ENCODE data around the gene CFAP91.
A peak's percentile ranks its signal among the peaks of the same experiment; 100 is the strongest.
"Not testable (repeated sequence)": the region's sequence is repeated elsewhere in the genome, so short reads cannot be mapped to it uniquely, and the experiment has no call there.

The CFAP91 gene

DNA sequence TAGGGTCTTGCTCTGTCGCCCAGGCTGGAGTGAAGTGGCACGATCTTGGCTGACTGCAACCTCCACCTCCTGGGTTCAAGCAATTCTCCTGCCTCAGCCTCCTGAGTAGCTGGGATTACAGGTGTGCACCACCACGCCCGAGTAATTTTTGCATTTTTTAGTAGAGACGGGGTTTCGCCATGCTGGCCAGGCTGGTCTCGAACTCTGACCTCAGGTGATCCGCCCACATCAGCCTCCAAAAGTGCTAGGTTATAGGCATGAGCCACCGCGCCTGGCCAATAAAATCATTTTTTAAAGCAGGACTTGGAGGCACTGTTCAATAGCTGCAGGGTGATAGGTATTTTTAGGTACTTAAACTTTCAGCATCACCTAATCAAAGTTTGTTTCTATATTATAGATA, 24.6 kb upstream of the CFAP91 start:
- not testable (repeated sequence) for DNase-seq

DNA sequence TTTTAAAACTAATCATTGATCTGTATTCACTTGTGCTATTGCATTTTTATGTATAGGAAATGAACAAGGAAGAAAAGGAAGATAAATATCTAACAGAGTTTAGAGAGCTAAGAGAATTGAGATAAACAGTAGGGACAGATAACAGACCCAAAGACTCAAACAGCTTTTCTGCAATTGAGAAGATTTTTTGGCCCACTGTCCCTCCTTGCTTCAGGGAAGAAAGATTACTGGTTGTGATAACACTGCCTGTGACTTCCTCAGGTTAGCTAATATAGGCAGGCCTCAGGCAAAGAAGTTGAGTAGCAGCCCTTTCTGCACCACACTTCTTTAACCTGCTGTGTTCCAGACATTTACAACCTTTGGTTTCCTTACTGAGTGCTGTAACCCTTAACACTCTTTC, 22.9 kb upstream of the CFAP91 start:
- DNase-seq = no peak

DNA sequence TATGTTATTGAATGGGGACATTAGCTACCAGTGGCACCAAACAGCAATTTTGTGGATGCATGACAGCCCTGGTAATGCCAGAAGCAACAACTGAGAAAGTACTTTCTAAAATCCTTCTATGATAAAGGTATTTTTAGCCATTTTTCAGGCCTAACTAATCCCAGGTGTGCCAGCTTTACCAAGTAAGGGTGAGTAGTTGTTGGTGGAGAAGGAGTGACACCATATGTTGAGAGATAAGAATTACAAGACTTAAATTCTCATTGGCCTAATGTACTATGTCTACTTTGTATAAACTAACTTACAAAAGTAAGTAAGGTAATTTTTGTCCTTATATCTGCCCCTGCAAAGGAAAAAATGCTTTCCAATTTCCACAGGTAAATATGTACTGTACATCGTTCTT, 21.5 kb upstream of the CFAP91 start:
- peak; percentile 61 for DNase-seq

DNA sequence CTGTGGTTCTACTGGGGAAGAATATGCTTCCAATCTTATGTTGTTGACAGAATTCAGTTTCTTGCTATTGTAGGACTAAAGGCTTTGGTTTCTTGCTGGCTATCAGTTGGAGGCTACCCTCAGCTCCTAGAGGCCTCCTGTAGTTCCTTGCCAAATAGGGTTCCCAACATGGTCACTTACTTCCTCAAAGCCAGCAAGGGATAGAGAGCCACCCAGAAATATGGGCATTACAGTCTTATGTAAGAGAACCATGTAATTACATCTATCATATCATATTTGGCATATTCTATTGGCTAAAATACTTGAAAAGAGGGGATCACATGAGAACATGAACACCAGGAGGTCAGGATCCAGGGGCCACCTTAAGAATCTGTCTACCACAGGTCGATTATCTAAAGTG, 19.4 kb upstream of the CFAP91 start:
- DNase-seq = no peak

DNA sequence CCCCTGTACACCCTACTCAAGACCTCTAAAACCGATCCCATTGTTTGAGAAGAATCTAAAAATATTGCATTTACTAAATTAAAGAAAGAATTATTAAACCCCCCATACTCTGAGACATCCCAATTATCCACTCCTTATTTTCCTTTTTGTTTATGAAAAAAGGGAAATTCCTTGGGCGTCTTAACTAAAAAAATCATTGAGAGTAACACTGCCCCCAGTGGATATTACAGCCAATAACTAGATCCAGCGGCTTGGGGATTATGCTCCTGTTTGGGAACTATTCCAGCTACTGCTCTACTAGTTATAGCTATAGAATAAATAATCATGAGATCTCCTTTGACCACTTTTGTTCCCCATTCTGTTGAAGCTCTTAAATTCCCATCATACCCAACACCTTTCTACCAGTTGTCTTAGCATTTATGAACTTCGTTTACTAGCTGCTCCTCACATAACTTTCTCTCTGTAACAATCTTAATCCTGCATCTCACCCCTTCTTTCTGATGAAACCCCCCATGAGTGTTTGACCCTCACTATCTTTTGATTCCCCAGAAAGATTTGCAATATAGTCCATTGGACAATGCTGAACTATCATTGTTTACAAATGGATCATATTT, 12.7 kb upstream of the CFAP91 start:
- peak; percentile 28 for DNase-seq

DNA sequence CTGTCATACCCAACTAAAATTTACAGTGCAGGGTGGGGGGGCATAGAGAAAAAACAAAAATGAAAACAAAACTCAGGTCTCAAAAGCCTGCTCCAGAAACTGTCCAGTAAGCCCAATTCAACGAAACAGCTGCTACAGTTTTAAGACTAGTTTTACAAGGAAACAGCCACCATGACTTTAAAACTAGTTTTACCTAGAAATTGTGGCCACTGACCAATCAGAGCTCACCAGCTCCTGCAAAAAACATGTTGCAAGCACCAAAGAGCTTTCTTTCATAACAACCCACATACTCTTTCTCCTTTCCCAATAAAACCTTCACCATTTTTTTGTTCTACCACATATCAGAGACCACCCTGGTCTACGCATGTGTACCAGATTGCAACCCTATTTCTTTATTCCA, 7.3 kb upstream of the CFAP91 start:
- peak; percentile 14 for DNase-seq

DNA sequence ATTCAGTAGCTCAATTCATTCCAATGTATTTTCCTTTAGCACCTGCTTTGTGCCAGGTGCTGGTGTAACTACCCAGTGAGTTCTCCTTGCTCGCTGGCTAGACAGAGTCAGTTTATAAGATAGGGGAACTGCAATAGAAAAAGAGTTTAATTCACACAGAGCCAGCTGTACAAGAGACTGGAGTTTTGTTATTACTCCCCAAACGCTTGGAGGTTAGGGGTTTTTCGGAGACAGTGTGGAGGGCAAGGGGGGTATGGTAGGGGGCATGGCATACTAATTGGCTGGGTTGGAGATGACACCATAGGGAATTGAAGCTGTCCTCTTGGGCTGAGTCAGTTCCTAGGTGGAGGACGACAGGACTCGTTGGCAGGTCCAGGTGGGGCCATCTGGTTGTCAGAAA, 5.4 kb upstream of the CFAP91 start:
- DNase-seq = no peak

DNA sequence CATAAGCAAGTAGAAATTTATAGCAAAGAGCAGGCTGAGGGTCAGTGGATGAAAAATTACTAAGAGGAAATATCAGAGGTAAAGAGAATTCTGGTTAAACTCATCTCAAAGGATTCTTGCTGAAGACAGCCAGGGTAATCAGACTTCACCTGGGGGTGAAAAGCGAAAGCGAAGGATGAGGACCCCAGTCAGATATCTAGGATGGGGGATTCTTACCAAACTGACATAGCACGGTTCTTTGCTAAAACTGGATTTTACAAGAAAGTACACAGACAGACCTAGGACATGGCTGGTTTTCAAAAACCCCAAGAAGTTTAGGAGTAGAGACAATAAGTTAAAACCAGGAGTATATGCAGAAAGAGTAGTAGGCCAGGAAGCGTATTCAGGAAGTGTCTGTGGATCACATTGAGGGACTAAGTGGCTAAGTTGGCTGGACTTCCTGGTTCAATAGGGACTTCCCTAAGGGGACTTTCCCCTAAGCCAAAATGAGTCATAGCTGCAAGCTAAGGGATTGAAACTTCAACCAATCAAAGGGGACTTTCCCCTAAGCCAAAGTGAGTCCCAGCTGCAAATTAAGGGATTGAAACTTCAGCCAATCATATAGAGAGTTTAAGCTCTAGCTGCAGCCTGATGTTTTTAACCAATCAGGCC, 2.4 kb upstream of the CFAP91 start:
- DNase-seq = peak; percentile 6

DNA sequence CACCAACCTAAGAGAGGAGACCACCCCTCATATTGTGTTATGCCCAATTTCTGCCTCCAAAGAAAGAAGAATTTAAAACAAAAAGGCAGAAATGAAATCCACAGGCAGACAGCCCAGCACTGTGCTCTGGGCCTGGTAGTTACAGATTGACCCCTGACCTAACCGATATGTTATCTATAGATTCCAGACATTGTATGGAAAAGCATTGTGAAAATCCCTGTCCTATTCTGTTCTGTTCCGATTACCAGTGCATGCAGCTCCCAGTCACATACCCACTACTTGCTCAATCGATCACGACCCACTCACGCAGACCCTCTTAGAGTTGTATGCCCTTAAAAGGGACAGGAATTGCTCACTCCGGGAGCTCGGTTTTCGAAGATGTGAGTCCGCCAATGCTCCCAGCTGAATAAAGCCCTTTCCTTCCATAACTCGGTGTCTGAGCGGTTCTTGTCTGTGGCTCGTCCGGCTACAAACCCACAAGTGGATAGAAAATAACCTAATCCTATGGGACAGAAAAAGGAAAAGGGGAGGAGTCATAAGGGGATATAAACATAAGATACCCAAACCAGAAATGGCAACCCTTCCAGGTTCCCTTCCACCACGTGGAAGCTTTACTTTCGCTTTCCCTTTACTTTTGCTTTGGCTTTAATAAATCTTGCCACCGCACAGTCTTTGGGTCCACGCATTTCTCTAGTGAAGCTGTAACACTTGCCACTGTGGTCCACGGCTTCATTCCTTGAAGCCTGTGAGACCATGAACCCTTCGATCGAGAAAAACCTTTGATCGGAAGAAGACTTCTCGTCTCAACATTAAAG, 1.7 kb upstream of the CFAP91 start:
- DNase-seq = no peak

DNA sequence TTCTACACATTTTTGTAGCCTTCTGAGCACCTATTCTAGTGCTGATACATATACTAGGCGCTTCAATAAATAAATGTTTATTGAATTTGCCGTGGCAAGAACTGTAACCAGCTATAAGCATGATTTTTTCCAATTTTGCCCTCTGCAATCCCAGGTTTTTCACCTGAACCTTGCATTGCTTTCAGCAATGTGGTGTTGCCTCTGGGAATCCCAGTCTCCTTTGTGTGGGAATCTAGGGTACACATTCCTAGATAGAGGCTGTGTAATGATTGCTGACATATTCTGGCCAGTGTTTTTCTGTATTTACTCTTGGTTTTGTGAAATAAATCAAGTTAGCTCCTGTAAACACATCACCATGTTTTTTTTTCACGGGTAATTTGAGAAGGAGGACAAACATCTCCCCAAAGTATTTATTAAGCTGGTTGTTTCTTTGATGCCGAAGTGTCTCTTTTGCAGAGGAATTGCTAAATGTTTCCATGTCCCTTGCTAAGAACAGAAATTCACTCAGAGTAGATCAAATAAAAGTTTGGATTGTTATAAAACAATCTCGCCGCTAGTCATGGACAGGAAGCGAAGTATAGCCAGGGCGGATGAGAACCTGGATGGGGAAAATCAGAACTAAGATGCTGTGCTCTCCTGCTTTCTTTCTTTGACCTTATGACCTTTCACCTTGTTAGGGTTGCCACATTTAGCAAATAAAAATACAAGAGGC, 1.2 kb downstream of the CFAP91 start:
- no peak for DNase-seq

DNA sequence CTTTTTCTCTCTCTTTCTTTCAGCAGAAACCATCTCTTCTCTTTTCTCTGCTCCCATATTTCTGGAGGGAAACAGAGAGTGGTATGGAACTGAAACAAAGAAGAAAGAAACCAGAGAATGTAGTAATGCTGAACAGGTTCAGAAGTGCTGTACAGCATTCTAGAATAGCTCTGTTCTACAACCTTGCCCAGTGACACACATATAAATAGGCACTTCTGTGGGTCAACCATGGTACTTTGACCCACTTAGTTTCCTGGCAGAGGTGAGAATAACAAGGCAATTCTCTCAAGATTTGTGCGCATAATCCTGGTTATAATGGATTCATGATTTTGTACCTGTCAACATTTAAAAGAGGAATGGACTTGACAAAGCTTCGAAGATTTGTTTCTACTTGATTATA, 12.3 kb downstream of the CFAP91 start:
- DNase-seq = no peak

DNA sequence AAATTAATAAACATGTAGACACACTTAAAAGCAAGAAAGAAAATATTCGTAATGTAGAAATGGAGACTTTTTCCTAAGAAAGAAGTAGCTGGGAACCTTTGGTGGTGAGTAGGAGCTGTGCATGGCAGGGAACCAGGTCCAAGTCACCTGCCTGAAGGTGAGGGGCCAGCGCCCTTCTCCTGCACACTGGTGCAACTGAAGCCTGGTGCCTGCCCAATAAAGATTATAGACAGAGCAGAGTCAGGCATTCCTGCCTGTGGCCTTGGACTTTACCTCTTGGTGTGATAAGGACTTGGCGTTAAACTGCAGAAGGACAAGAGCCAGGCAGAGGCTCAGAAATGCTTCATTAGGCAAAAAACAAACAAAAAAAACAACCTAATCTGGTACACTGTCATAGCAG, 14.2 kb downstream of the CFAP91 start:
- no peak for DNase-seq

DNA sequence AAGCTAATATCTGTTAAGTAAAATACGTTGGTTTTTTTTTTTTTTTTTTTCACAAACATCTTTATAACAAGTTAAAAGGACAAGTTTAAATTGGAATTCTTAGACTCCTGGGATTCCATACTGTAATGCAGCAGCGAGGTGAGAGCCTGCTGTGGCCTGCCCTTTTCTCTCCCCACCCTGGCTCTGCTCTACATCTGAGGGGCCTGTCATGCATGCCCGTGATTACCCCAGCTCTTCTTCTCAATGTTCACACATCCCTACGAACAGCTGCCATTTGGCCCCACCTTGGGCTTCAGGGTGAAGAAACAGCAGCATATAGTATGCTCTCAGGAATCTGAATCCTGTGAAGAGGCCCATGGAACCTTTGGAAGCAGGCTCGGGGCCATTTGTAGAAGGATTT, 14.7 kb downstream of the CFAP91 start:
- DNase-seq = no peak

DNA sequence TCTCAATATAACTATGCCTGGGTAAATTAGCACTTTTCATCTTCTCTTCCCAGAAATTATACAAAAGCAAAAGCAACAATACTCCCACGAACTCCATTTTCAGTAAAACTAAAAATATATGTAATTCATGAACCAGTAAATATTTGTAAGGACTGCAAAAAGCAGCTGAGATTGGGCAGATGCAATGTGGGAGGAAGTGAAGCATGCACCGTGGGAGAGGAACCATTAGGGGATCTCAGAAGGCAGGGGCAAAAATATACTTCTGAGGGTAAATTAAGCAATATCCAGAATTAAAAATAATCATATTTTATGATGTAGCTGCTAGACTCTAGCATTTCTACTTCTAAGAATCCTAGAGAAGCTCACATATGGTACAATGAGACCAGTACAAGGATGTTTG, 20.2 kb downstream of the CFAP91 start:
- no peak for DNase-seq

DNA sequence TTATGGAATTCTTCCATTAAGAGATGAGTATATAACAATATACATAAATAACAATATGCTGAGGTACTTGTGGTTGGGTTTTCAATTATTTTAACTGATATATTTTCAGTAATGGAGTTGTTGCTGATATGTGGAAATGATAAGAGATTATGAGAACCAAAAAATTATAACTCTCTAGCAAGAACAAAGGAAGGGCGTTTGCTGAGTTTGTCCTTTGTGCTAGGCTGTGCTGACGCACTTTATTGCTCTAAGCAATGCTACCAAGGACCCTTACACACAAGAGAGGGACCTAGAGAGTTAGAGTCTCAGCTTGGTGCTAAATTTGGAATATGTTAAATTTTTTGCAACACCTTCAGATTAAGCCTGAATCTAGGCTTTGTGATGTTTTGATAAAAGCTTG, 24.1 kb downstream of the CFAP91 start:
- DNase-seq = no peak

DNA sequence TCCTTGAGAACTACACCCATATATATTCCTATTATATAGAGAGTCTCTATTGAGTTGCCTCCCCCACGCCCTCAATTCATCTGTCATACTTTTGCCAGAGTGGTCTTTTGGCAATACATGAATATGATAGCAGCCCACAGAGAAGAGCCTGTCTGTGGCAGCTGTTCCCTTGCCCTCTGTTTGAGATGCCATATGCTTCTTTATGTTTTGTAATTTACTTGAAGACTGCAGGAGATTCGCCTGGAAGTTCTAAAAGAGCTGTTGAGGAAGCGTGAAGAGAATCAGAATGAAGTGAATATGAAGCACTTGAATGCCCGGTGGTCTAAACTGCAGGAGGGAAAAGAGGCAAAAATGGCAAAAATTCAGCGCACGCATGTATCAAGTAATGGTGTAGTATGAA, 27.2 kb downstream of the CFAP91 start:
- no peak for DNase-seq

DNA sequence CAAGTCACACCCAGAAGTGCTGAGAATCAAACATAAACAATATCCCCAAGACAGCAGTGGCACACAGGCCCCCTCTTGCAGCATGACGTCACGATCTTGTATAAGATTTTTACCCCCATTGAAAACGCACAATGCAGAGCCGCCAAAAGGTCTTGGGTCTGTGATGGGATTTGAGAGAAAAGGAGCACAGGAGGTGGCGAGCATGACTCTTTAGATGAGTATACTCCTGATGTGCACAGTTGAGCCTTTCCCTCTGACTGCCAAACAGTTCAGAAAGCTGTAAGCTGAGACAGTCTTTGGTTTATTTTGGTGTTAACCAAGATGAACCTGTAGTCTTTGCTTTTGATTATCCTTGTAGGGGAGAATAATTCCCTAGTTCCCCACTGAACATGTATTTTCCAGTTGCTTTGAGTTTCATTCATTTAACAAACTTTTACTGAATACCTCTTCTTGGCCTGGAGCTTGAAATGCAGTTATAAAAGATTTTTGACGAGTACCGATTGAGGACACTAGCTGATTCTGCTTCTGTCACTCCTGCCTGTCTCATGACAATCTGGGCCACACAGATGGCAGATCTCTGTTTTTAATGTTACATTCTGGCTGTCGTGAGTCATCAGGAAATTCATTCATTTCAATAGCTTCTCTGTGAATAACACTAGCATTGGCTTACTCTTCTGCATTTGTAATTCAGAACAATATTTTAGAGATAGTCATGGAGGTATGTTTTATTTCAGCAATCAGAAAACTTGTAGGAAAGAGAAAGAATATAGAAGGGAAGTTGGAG, 28.9 kb downstream of the CFAP91 start:
- peak; percentile 48 for DNase-seq

DNA sequence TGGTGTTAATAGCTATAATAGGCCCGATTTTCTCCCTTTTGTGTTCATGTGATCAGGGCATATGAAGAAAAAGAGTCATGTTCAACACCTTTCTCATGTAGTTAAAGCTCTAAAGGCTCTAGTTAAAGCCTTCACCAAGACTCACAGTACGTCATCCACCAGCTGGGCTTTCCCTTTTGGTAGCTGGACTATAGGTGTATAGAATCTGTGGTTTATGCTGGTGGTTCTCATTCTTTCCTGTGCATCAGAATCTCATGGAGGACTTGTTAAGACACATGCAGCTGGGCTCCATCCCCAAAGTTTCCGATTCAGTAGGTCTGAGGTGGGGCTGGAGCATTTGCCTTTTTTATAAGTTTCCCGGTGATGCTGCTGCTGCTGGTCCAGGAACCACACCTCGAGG, 31.0 kb downstream of the CFAP91 start:
- no peak for DNase-seq

DNA sequence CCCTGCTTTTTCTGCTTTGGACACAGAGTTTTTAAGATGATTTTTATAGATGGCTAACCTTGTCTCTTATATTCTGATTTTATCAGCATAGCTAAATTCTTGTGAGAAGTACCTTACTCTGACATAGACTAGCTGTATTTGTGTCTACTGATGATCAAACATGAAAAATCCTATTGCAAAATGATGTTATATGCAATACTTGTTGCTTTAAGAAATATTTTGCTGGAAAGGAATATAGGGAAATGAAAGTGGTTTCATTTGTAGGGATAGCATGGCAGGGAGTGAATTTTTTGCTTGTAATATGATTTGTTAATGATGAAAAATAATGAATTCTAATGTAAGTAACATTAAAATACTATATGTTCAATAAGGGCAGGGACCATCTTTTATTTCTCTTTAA, 35.9 kb downstream of the CFAP91 start:
- DNase-seq = no peak

DNA sequence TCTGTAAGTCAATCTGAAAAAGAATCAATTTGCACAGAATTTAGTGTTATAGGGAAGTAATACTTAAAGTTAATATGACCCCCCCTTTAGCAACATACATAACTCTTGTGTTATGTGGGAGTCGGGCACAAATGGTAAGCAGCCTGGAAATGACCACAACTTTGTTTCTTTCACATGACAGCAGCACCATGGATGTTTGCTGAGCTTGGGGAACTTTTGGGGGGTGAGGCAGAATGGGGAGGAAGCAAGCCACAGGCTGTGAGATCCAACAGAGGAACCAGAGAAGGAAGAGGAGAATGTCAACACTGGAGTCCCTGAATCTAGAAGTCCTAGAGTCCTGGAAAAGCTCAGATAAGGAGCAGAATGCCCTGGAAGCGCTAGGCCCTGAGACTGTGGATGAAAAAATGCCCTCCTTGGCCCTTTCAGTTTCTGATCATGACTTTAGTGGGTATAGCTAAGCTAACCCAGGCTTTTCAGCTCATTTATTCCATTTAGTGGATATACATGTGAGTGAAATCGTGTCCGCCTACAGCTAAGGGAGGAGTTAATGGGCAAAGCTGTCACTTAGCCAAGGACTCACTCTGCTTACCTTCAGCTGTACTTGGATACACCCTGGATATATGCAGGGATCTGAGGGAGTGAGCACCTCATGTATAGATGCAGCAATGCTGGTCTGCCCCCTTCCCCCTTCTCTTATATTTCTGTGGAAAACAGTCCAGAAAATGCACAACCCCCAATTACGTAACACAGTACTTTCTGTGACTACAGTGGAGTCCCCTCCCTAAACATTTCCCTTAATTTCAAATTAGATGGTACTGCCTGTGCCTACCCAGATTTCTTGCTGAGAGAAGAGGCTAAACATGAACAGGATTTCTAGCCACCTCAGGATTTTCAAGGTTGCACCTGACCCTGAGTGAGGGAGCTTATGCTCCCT, 39.1 kb downstream of the CFAP91 start:
- no peak for DNase-seq

DNA sequence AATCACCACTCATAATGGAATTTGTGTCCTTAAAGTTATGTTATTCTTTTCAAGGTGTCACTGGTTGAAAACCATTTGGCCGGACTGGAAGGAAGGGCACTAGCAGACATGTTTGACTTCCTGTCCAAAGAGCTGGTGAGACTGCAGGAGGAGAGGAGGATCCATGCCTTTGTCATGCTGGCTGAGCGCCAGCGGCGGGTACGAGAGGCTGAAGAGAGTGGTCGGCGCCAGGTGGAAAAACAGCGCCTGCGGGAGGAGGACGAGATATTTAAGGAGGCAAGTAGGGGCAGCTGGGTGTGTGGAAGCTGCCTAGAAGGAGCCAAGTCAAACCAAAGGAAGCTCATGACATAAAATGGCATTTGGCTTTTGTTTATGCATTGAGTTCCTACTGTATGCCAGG, 41.1 kb downstream of the CFAP91 start:
- no peak for DNase-seq

DNA sequence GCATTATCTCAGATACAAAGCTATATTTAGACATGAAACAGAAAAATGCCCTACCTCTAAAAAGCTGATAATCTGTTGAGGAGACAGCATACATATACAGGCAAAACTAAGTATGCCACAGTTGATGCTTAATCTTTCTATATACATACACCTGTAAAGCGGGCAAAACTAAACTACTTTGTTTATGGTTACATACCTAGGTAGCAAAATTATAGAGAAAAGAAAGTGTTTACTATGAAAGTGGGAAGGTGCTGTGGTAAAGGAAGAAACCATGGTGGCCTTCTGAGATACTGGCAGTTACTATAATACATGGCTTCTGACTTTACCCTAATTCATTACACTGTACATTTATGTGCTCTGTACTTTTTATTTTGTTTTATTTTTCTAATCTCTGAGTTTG, 43.1 kb downstream of the CFAP91 start:
- DNase-seq = no peak
